GM20000 (cell line): ENCODE measurements around the gene PLA2G6.
A peak's percentile ranks its signal among the peaks of the same experiment; 100 is the strongest.
"Not testable (repeated sequence)": the region's sequence is repeated elsewhere in the genome, so short reads cannot be mapped to it uniquely, and the experiment has no call there.

Experiments used
- DNase-seq: peaks from one replicate; pipeline ENCODE4 v3.0.0; 2012; ENCODE audit warnings: low spot score
- CTCF ChIP-seq: IDR thresholded peaks from 2 replicates; pipeline ENCODE4 v1.5.1; 2012; ENCODE audit warnings: mild to moderate bottlenecking, control low read depth; ENCODE audit errors: extremely low read depth, missing control alignments

PLA2G6 gene

DNA sequence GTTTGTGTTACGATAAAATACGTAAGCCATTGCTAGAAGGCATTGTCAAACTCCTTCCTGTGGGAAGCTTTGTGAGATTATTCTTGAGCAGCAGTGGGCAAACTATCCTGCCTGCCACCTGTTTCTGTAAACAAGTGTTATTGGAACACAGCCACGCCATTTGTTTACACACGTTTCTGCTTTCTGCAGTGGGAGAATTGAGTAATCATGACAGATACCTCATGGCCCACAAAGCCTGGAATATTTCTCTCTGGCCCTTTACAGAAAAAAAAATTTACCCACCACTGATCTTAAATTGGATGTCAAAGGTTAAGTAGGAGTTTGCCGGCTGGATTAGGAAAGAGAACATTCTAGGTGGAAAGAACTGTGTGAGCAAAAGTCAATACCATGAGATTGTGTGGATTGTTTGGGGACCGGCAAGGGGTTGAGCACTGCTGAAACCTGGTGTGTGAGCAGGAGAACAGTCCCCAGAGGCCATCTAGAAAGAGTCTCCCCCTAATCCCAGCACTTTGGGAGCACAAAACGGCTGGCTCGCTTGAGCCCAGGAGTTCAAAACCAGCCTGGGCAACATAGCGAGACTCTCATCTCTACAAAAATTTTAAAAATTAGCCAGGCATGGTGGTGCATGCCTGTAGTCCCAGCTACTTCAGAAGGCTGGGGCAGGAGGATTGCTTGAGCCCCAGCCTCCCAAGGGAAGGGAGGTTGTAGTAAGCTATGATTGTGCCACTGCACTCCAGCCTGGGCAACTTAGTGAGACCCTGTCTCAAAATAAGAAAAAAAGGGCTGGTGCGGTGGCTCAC lies 6.0 kb upstream of the PLA2G6 start:
- DNase-seq: no peak
- no peak for TF ChIP-seq CTCF

- no peak for TF ChIP-seq CTCF
- DNase-seq: no peak
Observed at GRCh38 chr22:38186429-38186828, 4.8 kb upstream of the PLA2G6 start.

GRCh38 chr22:38184788-38185187 lies 3.2 kb upstream of the PLA2G6 start:
- TF ChIP-seq CTCF: no peak
- no peak for DNase-seq

DNA sequence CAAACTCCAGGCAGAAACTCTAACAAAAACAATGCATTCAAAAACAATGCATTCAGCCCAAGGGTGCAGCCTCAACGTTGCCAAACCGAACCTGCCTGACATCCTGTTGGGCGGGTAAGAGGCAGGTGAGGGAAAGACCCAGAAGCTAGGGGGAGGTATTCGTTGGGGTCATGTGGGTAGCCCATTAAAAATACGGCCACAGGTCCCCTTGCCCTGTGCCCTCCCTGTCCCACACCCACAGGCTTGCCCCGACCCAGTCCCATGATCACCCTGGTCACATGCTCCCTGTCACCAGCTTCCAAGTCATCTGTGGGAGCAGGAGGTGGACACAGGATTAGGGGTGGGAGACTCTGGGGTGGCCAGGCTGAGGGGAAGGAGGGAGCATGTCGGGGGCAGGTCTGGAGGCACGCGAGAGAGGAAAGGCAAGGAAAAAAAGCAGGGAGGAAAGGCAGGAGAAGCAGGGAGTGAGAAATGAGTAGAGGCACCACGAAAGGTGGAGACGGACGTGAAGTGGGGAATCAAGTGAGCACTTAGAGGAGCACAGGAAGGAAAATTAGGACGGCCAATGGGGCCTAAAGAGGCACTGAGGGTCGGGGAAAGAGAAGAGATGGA lies 683 bp downstream of the PLA2G6 start:
- TF ChIP-seq CTCF: no peak
- DNase-seq: peak; percentile 26

GRCh38 chr22:38178605-38178937 lies 3.1 kb downstream of the PLA2G6 start:
- DNase-seq: not testable (repeated sequence)

- TF ChIP-seq CTCF: no peak
- no peak for DNase-seq
Observed at GRCh38 chr22:38177926-38178604, 3.6 kb downstream of the PLA2G6 start.

GRCh38 chr22:38177571-38177925 lies 4.1 kb downstream of the PLA2G6 start:
- not testable (repeated sequence) for DNase-seq

DNA sequence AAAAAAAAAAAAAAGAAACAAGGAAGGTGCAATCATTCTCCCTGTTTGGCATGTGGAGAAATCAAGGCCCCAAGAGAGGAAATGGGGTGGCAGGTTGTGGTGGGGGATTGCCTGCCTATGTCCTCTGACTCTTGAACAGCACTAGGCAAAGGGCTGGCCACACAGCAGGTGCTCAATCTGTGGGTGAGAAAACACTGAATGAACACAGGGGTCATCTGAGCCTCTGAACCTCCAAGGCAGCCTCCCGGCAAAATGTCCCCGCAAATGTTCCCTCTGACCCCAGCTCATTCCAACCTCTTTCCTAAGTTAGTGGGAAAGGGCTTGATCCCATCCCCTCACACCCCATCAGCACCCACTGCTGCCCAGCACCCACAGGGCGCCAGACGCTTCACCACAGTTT lies 4.6 kb downstream of the PLA2G6 start:
- TF ChIP-seq CTCF: no peak
- no peak for DNase-seq
